K562 treated with DMSO at 1 percent for 48 hours (cell line): ENCODE data around the gene CXCL1. TPM values are rescaled to one million over a fixed set of nuclear protein-coding genes. Genes with fewer than 3 reads are reported as not detected.

Experiments
- total RNA-seq: library from RNA; unstranded; fragments of 300-600 nt; gene quantifications from 2 replicates; pipeline ENCODE4 v1.2.3, GENCODE V29; 2022; ENCODE audit warnings: low replicate concordance; ENCODE audit errors: extremely low read depth

The CXCL1 gene
- total RNA-seq: not detected in 2 replicates

DNA sequence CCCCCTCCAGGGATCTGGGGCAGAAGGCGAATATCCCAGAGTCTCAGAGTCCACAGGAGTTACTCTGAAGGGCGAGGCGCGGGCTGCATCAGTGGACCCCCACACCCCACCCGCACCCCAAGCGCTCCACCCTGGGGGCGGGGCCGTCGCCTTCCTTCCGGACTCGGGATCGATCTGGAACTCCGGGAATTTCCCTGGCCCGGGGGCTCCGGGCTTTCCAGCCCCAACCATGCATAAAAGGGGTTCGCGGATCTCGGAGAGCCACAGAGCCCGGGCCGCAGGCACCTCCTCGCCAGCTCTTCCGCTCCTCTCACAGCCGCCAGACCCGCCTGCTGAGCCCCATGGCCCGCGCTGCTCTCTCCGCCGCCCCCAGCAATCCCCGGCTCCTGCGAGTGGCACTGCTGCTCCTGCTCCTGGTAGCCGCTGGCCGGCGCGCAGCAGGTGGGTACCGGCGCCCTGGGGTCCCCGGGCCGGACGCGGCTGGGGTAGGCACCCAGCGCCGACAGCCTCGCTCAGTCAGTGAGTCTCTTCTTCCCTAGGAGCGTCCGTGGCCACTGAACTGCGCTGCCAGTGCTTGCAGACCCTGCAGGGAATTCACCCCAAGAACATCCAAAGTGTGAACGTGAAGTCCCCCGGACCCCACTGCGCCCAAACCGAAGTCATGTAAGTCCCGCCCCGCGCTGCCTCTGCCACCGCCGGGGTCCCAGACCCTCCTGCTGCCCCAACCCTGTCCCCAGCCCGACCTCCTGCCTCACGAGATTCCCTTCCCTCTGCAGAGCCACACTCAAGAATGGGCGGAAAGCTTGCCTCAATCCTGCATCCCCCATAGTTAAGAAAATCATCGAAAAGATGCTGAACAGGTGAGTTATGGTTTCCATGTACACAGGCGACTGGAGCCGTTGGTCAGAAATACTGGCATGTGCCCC lies at the start of gene CXCL1:
Gene CXCL1, plus strand, starts transcription at position 264 of the 926 bp plus-strand sequence. Its CDS starts 78 bp downstream, at position 342.

DNA sequence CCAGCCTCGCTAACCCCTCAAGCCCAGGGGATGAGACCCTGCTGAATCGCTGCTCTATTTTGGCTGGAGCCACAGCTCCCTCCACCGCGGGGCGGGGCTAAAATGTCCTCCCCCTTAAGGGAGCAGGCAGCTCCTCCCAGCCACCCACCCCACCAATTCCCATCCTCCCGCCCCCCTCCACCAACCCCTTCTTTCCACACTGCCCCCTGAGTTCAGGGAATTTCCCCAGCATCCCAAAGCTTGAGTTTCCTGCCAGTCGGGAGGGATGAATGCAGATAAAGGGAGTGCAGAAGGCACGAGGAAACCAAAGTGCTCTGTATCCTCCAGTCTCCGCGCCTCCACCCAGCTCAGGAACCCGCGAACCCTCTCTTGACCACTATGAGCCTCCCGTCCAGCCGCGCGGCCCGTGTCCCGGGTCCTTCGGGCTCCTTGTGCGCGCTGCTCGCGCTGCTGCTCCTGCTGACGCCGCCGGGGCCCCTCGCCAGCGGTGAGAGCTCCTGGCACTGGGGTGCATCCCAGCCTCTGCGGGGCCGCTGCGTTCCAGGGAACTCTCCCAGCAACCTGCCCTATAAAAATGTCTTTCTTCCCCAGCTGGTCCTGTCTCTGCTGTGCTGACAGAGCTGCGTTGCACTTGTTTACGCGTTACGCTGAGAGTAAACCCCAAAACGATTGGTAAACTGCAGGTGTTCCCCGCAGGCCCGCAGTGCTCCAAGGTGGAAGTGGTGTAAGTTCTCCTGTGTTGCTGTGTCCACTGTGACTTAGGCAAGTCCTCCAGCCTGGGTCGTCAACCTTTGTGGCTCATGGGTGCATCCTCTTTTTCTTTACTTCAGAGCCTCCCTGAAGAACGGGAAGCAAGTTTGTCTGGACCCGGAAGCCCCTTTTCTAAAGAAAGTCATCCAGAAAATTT lies 32.6 kb upstream of the CXCL1 start, which contains the start of gene CXCL6:
Gene CXCL6, plus strand, starts transcription at position 306 of the 907 bp plus-strand sequence. Its CDS starts 73 bp downstream, at position 379.

DNA sequence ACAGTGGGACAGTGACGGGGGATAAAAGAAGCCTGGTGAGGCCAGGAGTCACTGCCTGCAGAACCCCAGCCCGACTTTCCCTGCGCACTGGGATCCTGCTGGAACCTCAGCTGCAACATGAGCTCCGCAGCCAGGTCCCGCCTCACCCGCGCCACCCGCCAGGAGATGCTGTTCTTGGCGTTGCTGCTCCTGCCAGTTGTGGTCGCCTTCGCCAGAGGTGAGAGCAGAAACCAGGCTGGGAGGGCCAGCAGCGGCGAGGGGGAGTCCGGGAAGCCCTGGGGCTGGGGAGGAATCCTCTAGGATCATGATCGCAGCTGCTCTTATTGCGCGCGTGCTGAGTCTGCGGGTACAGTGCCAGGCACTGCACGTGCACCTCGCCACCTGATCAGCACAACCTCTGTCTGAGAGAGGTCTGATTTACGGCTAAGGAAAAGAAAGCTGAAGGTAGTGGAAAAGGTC lies 15.9 kb upstream of the CXCL1 start, which contains the start of gene PF4V1:
Gene PF4V1, plus strand, starts transcription at position 51 of the 459 bp plus-strand sequence. Its CDS starts 67 bp downstream, at position 118.

Other genes starting within 250 kb of the CXCL1 start
- not detected in 2 replicates for gene RASSF6, start 249.0 kb upstream of the CXCL1 start, total RNA-seq
- not detected in 2 replicates for gene CXCL8, start 128.8 kb upstream of the CXCL1 start, total RNA-seq
- not detected in 2 replicates for gene CXCL6, start 32.7 kb upstream of the CXCL1 start, total RNA-seq
- gene PF4V1, start 16.1 kb upstream of the CXCL1 start, total RNA-seq: not detected in 2 replicates
- not detected in 2 replicates for gene PF4, start 112.6 kb downstream of the CXCL1 start, total RNA-seq
- not detected in 2 replicates for gene PPBP, start 118.8 kb downstream of the CXCL1 start, total RNA-seq
- gene CXCL5, start 129.3 kb downstream of the CXCL1 start, total RNA-seq: not detected in 2 replicates
- not detected in 2 replicates for gene CXCL3, start 169.3 kb downstream of the CXCL1 start, total RNA-seq
- not detected in 2 replicates for gene CXCL2, start 229.8 kb downstream of the CXCL1 start, total RNA-seq